Measurements from ENCODE around the gene ATP2B3.

ATP2B3 gene

GRCh38 chrX:153557618-153558355, 40.3 kb downstream of the ATP2B3 start:
- Histone ChIP-seq H3K4me3 (no peak overlapping the region), H3K27ac (no peak overlapping the region), H3K36me3 (no peaks in the 10 kb centered on the region), H3K4me1 (no peaks in the 10 kb centered on the region), H3K27me3 (no peaks in the 10 kb centered on the region), H3K9me3 (no peaks in the 10 kb centered on the region)
- DNase-seq, result no peak
- TF ChIP-seq CTCF (IDR thresholded peaks at IDR 0.05), result no peak
- intact Hi-C loops (cut with DNase I; ENCODE audit: low total_unique reads), result no loop called here

GRCh38 chrX:153560000-153560399, 42.6 kb downstream of the ATP2B3 start:
- intact Hi-C loops (cut with DNase I; ENCODE audit: low total_unique reads), result no loop called here
- DNase-seq, result no peak
- H3K36me3 ChIP-seq, result no peaks in the 10 kb centered on the region
- no peak for TF ChIP-seq CTCF (IDR thresholded peaks at IDR 0.05)
- no peak overlapping the region for H3K4me3 ChIP-seq
- no peak overlapping the region for H3K27ac ChIP-seq
- no peaks in the 10 kb centered on the region for H3K4me1 ChIP-seq
- no peaks in the 10 kb centered on the region for H3K9me3 ChIP-seq
- H3K27me3 ChIP-seq, result no peaks in the 10 kb centered on the region

GRCh38 chrX:153560466-153560865, 43.0 kb downstream of the ATP2B3 start:
- no peaks in the 10 kb centered on the region for H3K4me1 ChIP-seq
- H3K27me3 ChIP-seq, result no peaks in the 10 kb centered on the region
- no peak overlapping the region for H3K27ac ChIP-seq
- no peak overlapping the region for H3K4me3 ChIP-seq
- no peak for TF ChIP-seq CTCF (IDR thresholded peaks at IDR 0.05)
- intact Hi-C loops (cut with DNase I; ENCODE audit: low total_unique reads), result no loop called here
- DNase-seq, result no peak
- H3K36me3 ChIP-seq, result no peaks in the 10 kb centered on the region
- H3K9me3 ChIP-seq, result no peaks in the 10 kb centered on the region

- no peaks in the 10 kb centered on the region for H3K27me3 ChIP-seq
- no peak overlapping the region for H3K4me3 ChIP-seq
- H3K27ac ChIP-seq, result no peak overlapping the region
- DNase-seq, result no peak
- no peak for TF ChIP-seq CTCF (IDR thresholded peaks at IDR 0.05)
- H3K4me1 ChIP-seq, result no peaks in the 10 kb centered on the region
- intact Hi-C loops (cut with DNase I; ENCODE audit: low total_unique reads), result no loop called here
- no peaks in the 10 kb centered on the region for H3K9me3 ChIP-seq
- no peaks in the 10 kb centered on the region for H3K36me3 ChIP-seq
These were observed 43.9 kb downstream of the ATP2B3 start for GRCh38 chrX:153561337-153561736.

- no peak overlapping the region for H3K4me3 ChIP-seq
- TF ChIP-seq CTCF (IDR thresholded peaks at IDR 0.05), result no peak
- H3K36me3 ChIP-seq, result no peaks in the 10 kb centered on the region
- H3K4me1 ChIP-seq, result no peaks in the 10 kb centered on the region
- intact Hi-C loops (cut with DNase I; ENCODE audit: low total_unique reads), result no loop called here
- no peak for DNase-seq
- H3K27ac ChIP-seq, result no peak overlapping the region
- no peaks in the 10 kb centered on the region for H3K27me3 ChIP-seq
- no peaks in the 10 kb centered on the region for H3K9me3 ChIP-seq
These were observed 45.1 kb downstream of the ATP2B3 start for GRCh38 chrX:153562546-153562945.

Measured in tibial artery (tissue), 4 donors.